Body of pancreas (tissue), 4 donors: ENCODE measurements around the gene TSR2. TPM values are rescaled to one million over a fixed set of nuclear protein-coding genes. Genes with fewer than 3 reads are reported as not detected.

Experiments
- ATAC-seq: fragments of 150-250 bp; one replicate; pipeline ENCODE4 v1.9.1; 2016
- DNase-seq, 4 donors: peaks; one replicate each; pipeline ENCODE4 v3.0.0-alpha.2; 2019
- H3K27ac ChIP-seq, 4 donors: fragments of 200-600 bp; sonication (generic); 1 replicate in 3 of 4; 2 replicates in 1 of 4; pipeline versions ENCODE4 v1.5.1 to v1.6.1; 2016 to 2019; ENCODE audit warnings: mild to moderate bottlenecking in 1 of 4, mixed read lengths in 1 of 4, moderate library complexity in 1 of 4
- H3K27me3 ChIP-seq, 2 donors: fragments of 200-600 bp; sonication (generic); one replicate each; pipeline ENCODE4 v1.6.0; 2016; ENCODE audit warnings: mild to moderate bottlenecking in 1 of 2
- H3K36me3 ChIP-seq, 2 donors: fragments of 200-600 bp; sonication (generic); replicated peaks in 1 of 2; 2 replicates each; pipeline ENCODE4 v1.5.1; 2016; ENCODE audit warnings: low read depth in 2 of 2; ENCODE audit not compliant: insufficient read depth in 1 of 2
- H3K4me1 ChIP-seq: fragments of 200-600 bp; sonication (generic); one replicate; pipeline ENCODE4 v1.6.0; 2016
- H3K4me3 ChIP-seq, 2 donors: fragments of 200-600 bp; sonication (generic); 1 replicate in 1 of 2; 2 replicates in 1 of 2; pipeline ENCODE4 v1.5.1; 2016 to 2019
- H3K9me3 ChIP-seq, 3 donors: fragments of 200-600 bp; sonication (generic); 1 replicate in 2 of 3; 2 replicates in 1 of 3; pipeline ENCODE4 v1.5.1; 2016
- CTCF ChIP-seq, 7 experiments: fragments of 450-650 bp in 4 of 7; fragments of 200-600 bp in 3 of 7; sonication (generic) in 3 of 7; IDR thresholded peaks; one replicate each; pipeline ENCODE4 v1.5.1; 2016 to 2019; ENCODE audit warnings: antibody characterized with exemption in 7 of 7
- POLR2A ChIP-seq, 3 donors: fragments of 450-650 bp; IDR thresholded peaks; one replicate each; pipeline ENCODE4 v1.6.1; 2016; ENCODE audit warnings: antibody characterized with exemption in 3 of 3, mild to moderate bottlenecking in 2 of 3
- WGBS, 2 donors: methylation state at CpG; one replicate each; pipeline ENCODE4 v1.1.5; 2017; 5-methylcytosine and 5-hydroxymethylcytosine counted together
- intact Hi-C: fragments of 100-400 bp; cut with DNase I; formaldehyde crosslinking; loops from one replicate; pipeline ENCODE4 v1.15.1; 2023
- total RNA-seq, 2 donors: library from RNA; depleted of rRNA; stranded (reverse); fragments of >200 nt; gene quantifications; one replicate each; pipeline ENCODE4 v1.1.0, GENCODE V29; 2016

The TSR2 gene
- total RNA-seq, 2 donors from 2014 or later, result 11.2 to 14.8 TPM

DNA sequence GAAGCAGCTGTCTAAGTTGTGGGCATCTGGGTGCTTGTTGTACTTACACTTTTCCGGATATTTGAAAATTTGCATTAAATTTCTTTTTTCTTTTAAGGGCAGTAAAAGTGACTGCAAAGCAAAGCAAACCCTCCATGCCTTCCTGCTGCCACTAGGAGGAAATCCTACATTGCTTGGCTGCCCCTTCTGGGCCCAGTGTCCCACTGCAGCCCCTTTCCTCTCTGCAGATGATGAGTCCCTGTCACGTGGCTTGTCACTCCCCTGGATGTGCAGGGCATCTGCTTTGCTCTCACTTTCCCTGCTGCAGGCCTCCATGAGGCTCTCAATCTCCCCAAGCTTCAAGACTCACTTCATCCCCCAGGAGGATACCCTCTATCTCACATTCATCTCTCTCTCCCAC, 12.7 kb downstream of the TSR2 start:
- no peaks in the 10 kb centered on the region for H3K9me3 ChIP-seq
- WGBS, 2 donors, result 60 to 83% methylated on average over 1 to 2 of the region's 2 CpGs
- intact Hi-C loops, result no loop called here
- H3K4me1 ChIP-seq, result no peaks in the 10 kb centered on the region
- no peaks in the 10 kb centered on the region for H3K36me3 ChIP-seq
- DNase-seq (no peak), ATAC-seq (no peak)
- H3K27ac ChIP-seq, result no peak overlapping the region
- H3K27me3 ChIP-seq, result no peaks in the 10 kb centered on the region
- no peak for TF ChIP-seq POLR2A (IDR thresholded peaks at IDR 0.05)
- TF ChIP-seq CTCF (IDR thresholded peaks at IDR 0.05), result no peak
- H3K4me3 ChIP-seq, result no peak overlapping the region

- no peak overlapping the region for H3K4me3 ChIP-seq
- intact Hi-C loops, result no loop called here
- TF ChIP-seq CTCF (IDR thresholded peaks at IDR 0.05), result no peak
- no peak for TF ChIP-seq POLR2A (IDR thresholded peaks at IDR 0.05)
- DNase-seq (no peak), ATAC-seq (no peak)
- 80% methylated on average over 1 of the region's 21 CpGs; no CpG with 5 or more reads in 1 of the 2 donors for WGBS, 2 donors
- no peak overlapping the region for H3K27ac ChIP-seq
- H3K4me1 ChIP-seq, result no peaks in the 10 kb centered on the region
- H3K27me3 ChIP-seq, result no peaks in the 10 kb centered on the region
- H3K9me3 ChIP-seq, result no peaks in the 10 kb centered on the region
- no peaks in the 10 kb centered on the region for H3K36me3 ChIP-seq
These were observed 30.0 kb downstream of the TSR2 start for GRCh38 chrX:54470054-54470760.

DNA sequence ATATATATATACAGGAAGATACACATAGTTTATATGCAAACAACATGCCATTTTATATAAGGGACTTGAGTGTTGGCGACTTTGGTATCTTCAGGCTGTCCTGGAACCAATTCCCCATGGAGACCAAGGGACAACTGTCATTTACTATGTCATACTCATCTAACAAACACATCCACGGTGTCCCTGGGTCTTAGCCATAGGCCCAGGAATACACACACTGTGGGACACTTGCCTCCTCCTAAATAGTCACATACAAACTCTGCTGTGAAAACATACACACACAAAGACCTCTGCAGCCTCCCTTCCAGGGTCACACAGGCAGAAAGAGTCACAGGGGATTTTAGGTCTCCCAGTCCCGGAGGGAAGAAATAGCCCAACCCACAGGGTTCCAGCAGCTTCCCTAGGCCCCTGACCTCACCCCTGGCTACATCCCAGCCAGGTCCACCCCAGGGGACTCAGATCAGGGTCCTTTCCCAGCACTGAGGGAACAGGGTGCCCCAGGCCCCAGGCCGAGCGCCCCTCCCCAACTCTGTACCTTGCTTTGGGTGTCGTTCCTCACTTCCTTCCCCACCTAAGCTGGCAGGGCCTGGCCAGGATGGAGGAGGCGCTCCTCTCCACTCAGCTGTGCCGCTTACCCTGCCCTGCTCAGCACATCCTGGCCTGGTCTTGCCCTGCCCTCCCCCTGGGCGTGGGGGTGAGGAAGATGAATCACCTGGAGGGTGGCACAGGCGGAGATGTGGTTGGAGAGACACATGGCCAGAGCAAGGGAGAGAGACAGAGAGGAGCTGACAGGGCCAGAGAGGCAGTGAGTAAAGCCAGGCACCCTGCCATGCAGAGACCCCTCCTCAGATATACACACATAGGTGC, 34.0 kb downstream of the TSR2 start:
- WGBS, 2 donors, result 85% methylated on average over 7 of the region's 10 CpGs; no CpG with 5 or more reads in 1 of the 2 donors
- H3K36me3 ChIP-seq, result no peaks in the 10 kb centered on the region
- H3K9me3 ChIP-seq, result no peaks in the 10 kb centered on the region
- no peaks in the 10 kb centered on the region for H3K27me3 ChIP-seq
- DNase-seq (no peak), ATAC-seq (no peak)
- H3K27ac ChIP-seq, result no peak overlapping the region
- no peak overlapping the region for H3K4me3 ChIP-seq
- intact Hi-C loops, result no loop called here
- H3K4me1 ChIP-seq, result peaks cover 3% of the 10 kb centered on the region
- TF ChIP-seq POLR2A (IDR thresholded peaks at IDR 0.05), result no peak
- no peak for TF ChIP-seq CTCF (IDR thresholded peaks at IDR 0.05)

DNA sequence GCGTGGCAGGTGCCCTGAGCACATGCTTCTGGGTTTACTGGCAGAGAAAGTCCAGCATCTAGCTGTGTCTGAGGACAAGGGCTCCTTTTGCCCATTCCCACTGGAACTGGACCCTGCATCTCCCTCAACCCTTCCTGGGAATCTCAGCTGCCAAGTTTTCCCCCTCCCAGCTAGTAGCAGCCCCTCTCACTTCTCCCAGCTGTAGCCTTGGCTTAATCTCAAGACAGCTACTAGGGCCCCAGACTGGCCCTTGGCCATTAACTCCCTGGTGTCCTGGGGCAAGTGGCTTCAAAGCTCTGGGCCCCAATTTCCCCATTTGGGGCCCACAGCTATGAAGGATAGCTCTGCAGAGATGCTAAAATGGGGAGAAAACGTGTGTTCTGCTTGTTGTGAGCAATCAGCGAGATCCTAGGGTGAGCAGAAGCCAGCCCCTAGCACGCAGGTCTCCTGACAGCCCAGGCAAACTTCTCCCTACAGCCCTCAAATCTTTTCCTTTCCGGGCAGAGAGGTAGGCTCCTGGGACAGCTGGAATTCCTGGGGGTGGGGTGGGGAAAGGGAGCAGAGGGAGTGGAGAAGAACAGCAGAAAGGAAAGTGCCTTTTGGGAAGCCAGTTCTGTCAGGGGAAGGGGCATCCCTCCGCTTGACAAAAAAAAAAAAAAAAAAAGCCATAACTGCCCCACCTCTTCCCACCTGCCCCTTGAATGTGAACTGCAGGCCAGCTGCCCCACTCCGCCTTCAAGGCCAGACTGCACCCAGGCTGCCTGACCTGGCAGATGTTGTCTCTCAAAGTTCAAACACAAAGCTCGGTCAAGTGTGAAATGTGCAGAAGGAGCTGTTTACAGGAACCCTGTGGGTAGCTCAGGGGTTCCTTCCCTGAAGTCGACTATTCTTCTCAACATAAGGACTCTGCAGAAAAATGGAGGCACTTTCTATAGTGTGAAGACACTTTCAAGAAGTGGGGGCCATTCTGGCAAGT, 39.2 kb downstream of the TSR2 start:
- TF ChIP-seq CTCF (IDR thresholded peaks at IDR 0.05) (no peak), POLR2A (IDR thresholded peaks at IDR 0.05) (no peak)
- H3K27me3 ChIP-seq, result no peaks in the 10 kb centered on the region
- DNase-seq (no peak), ATAC-seq (no peak)
- H3K27ac ChIP-seq, result no peak overlapping the region
- no peak overlapping the region for H3K4me3 ChIP-seq
- no peaks in the 10 kb centered on the region for H3K36me3 ChIP-seq
- 39 to 42% methylated on average over 4 to 7 of the region's 9 CpGs for WGBS, 2 donors
- no peaks in the 10 kb centered on the region for H3K9me3 ChIP-seq
- H3K4me1 ChIP-seq, result peaks cover 13% of the 10 kb centered on the region
- intact Hi-C loops, result no loop called here
